Measurements from ENCODE around the gene ABRAXAS1.
A peak's percentile ranks its signal among the peaks of the same experiment; 100 is the strongest.
"Not testable (repeated sequence)": the region's sequence is repeated elsewhere in the genome, so short reads cannot be mapped to it uniquely, and the experiment has no call there.

ABRAXAS1 gene

DNA sequence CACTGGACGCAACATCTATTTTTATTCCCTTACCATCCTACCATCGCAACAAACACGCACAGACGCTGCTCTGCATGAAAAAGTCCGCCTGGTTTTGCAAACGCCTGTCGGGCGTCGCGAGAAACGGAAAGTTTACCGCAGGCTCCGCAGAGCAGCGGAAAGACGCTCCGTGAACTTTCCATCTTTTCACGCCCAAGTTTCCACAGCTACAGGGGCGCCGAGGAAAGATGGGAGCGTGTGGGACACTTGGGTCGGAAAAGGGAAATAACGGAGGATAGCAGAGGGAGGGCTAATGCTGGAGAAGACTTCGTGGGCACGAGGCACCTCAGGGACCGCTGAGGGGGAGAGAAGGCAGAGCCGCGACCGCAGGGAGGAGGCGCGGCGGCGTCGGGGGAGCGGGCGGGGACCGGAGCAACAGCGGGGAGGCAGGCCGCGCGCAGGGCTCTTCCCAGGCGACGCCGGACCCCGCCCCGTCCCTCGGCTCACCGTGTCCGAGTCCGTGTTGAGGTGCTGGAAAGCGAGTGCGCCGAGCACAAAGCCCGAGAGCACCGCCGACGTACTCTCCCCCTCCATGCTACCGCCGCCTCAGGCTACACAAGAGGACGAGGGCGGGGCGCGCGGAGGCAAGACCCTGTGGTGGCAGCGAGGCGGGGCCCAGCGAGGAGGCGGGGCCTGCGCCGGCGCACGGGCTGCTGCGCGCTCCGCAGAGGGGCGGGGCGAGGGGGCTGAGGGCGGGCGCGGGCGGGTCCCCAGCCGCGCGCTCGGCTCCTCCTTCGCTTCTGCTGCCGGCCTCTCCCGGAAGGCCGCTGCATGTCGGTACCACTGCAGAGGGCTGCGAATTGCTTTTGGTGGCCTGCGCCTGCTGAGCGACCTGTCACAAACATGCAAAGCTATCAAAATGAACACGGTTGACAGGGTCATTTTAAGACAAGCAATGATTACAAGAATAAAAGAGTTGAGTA is at the start of gene ABRAXAS1:
Gene ABRAXAS1 (minus strand): TSS at position 601 of the 962 bp plus-strand sequence. CDS start 28 bp downstream, at position 573.
- DNase-seq: peak; percentile 93

DNA sequence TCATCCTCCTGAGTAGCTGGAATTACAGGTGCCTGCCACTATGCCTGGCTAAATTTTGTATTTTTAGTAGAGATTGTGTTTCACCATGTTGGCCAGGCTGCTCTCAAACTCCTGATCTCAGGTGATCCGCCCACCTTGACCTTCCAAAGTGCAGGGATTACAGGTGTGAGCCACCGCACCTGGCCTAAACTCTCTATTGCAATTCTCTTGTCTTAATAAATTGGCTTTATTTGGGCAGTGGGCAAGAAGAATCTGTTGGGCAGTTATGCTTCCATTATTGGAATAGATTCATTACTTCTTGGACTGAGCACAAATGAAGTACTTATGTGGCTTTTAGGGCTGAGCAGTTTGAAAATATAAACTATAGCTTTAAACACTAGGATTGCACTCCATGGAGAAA is 42.8 kb upstream of the ABRAXAS1 start:
- no peak for DNase-seq

DNA sequence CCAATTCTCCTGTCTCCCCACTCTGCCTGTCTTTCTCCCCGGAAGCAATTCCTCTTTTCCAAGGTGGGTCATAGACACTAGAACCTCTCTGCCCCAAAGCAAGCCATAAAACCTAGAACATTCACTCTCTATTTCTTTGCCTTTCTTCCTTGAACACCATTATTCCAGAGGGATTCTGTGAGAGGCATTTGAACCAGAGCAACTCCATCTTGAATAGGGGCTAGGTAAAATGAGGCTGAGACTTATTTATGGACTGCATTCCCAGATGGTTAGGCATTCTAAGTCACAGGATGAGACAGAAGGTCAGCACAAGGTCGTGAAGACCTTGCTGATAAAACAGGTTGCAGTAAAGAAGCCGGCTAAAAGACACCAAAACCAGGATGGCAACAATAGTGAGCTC is 37.3 kb upstream of the ABRAXAS1 start:
- no peak for DNase-seq

DNA sequence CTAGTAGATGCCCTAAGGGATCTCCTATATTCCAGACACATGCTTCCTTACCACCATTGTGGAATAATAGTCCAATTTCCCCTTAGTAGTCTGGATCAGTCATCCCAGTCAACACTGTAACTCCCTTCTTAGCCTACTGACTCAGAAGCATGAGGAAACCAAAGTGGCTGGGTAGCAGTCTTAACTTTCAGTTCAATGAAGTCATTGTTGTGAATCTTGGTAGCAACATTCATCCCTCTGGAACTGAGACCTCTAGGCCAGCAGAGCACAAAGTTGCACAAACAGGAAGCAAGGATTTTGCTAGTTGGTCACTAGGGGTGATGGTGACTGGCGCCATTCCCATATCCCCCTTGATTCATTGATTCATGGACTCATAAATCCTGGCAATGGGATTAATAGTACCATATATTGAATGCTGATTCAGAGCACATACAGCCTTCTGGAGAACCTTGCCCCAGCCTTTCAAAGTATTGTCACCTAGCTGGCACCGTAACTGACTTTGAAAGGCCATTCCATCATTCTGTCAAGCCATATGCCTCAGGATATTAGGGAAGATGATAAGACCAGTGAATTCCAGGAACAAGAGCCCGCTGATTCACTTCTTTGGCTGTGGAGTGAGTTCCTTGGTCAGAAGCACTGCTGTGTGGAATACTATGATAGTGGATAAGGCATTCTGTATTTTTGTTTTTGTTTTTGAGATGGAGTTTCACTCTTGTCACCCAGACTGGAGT is 31.3 kb upstream of the ABRAXAS1 start:
- DNase-seq: no peak

DNA sequence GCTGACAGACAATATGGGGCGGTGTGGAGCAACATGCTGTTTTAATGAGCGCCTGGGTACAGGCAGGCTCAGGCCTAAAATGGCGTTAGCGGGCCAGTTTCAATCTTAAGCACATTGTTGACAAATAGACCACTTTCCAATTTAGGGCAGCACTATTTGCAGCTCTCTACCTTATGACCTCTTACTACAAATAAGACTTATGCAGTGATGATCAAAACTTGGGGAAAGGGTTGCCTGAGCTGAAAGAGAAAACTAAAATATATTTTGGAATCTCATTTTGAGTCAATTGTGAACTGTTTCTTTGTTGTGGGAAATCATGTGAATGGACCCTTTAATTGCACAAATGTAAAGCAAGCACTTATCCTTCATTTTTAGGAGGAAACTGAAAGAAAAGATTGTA is 25.5 kb upstream of the ABRAXAS1 start:
- no peak for DNase-seq

DNA sequence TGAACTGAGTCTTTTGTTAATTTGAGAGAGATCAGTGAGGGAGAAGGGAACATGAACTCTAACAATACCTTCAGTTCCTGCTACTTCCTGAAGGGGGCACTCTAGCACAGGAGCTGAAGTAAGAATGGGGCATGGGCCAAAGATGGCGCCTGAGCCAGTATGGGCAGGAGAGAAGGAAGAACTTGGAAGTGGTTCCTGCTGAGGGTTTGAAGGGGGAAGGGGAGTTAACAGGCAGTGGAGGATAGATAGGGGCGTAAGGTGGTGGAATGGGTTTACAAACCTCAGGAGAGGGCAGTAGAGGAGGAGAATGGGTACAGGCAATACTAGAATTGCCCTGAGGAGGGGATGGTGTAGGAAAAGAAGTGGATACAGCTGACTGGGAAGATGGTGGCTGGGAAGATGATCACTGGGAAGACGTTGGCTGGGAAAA is 24.3 kb upstream of the ABRAXAS1 start:
- peak; percentile 77 for DNase-seq

DNA sequence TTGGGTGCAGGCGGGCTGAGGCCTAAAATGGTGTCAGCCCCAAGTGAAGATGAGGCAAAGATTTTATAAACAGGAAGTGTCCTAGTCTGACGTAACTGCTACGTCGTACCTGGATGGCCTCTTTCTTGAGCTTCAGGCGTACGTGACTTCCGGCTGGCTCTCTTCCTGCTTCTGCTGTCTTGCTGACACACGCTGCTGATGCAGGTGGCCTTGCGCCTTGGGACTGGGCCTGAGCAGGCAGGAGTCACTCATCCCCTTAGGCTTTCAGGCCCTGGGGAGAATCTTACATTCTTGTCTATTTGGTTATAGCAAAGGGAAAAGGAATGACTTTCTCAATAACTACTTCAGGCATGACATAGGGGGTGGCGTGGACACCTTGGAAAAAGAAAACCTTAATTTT is 20.1 kb upstream of the ABRAXAS1 start:
- DNase-seq: no peak

DNA sequence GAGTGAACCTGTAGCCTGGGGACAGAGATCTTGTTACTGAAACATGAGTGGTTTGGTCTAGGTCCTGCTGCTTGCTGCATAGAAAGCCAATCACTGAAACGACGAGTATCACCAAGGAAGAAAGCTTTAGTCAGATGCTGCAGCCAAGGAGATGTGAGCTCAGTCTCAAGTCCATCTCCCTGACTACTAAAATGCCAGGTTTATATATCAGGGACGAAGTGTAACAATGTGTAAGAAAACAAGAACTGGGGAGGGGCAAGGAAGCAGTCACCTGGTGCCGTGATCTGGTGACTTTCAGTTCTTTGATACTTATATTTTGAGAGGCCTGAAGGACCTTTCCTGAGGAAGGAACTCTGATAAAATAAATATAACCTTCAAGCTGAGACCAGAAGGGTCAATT is 19.6 kb upstream of the ABRAXAS1 start:
- no peak for DNase-seq

DNA sequence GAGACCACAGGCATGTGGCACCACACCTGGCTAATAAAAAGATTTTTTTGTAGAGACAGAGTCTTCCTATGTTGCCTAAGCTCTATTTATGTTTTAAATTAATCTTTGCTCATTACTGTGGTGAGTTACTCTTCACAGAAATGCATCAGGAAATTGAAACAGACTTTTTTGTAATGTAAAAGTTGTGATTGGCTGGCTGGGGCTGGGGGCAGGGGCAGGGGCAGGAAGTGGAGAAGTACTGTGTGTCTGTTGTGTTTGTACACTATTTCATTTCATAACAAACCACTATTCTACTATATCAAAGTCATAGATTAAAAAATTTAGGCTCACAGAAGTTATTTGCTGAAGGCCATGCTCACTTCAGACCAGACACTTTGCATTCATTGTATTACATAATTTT is 19.1 kb upstream of the ABRAXAS1 start:
- no peak for DNase-seq

DNA sequence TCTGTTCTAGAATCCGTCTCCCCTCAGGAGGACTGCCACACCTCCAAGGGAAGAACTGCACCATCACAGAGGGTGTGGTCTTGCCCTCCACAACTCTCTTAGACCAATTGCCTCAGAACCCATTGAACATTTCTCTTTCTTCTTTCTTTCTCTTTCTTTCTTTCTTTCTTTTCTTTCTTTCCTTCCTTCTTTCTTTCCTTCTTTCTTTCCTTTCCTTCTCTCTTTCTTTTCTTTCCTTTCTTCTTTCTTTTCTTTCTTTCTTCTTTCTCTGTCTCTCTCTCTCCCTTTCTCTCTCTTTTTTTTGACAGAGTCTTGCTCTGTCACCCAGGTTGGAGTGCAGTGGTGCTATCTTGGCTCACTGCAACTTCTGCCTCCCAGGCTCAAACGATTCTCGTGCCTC is 16.8 kb upstream of the ABRAXAS1 start:
- not testable (repeated sequence) for DNase-seq

DNA sequence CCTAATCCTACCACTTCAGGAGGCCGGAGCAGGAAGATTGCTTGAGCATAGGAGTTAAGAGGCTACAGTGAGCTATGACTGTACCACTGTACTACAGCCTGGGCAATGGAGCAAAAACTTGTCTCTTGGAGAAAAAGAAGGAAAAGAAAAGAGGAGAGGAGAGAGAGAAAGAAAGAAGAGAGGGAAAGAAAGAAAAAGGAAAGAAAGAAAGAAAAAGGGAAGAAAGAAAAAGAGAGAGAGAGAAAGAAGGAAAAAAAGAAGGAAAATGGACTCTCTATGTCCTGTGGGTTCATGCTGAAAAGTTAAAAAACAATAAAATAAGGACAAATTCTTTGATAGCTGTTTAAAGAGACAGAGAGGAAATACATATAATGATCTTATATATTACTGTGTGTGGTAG is 13.3 kb upstream of the ABRAXAS1 start:
- DNase-seq: no peak

DNA sequence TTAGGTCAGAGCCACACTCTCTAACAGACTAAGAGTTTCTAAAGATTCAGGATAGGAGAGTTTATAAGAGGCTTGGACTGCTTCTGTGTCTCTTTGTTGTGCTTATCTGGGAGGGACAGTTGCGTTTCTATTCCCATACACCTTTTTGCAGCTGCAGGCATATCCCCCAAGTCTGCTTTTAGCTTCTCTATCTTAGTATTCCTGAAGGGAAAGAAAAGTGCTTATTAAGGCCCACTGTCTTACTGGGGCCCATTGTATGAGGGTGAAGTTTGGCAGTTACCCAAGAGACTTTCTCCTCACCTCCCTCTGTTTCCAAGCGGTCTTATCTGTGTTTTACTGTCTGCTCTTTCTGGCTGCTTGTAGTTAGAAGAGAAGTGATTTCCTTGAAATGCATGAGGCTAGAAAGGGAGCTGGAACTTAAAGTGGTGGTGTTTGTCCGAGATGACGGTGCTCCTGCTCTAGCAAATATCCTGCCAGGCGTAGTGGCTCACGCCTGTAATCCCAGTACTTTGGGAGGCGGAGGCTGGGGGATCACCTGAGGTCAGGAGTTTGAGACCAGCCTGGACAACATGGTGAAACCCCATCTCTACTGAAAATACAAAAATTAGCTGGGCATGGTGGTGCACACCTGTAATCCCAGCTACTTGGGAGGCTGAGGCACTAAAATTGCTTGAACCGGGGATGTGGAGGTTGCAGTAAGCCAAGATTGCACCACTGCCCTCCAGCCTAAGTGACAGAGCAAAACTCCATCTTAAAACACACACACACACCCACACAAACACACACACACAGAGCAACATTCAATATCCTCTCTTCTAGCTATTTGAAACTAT is 11.4 kb upstream of the ABRAXAS1 start:
- not testable (repeated sequence) for DNase-seq

DNA sequence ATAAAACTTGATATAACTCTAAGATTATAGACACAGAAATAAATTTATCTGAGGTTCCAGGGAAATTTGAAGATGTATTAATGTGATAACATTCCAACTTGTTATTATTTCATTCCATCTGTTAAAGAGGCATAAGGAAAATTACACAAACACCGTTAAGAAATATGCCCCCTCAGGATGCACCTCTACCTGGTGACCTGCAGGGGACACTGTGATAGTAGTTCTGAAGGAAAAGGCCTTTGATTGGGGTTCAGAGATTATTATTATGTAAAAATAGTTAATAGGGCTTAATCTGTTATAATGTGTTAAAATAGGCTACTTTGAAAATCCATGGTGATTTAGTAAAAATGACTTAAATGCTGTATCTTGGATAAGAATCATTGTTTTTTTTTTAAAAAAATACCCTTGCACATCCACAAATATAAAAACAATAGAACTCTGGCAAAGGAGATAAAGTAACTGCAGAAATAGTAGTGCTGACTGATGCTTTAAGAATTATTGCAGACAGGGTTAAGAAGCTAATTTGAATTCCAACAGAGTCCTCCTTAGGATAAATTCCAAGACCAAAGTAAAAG is 6.1 kb upstream of the ABRAXAS1 start:
- no peak for DNase-seq

DNA sequence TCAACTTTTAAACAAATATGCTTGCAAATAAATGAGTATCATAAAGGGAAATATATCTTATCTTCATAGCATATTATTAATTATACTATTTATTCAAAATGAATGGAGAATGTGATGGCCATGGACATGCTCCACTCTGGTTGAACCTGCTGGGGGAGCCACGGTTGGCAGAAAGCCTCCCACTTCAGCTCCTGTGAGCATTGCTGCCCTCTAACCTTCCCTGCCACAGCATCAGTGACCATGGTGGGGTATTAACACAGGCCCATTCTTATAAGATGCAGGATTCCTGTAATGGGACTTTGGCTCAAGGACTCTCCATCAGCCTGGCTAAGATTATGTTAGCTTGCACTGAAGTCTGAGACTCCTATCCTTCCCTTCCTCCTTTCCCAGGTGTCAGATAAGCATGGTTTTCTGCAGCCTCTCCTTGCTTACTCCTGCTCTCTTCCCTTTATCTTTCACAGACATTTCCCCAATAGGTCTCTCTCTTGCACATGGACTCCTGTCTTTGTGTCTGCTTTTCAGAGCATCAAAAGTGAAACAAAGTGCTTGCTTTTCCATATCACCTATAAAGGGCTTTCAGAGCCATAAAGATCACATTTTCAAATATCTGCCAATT is 4.9 kb upstream of the ABRAXAS1 start:
- no peak for DNase-seq

DNA sequence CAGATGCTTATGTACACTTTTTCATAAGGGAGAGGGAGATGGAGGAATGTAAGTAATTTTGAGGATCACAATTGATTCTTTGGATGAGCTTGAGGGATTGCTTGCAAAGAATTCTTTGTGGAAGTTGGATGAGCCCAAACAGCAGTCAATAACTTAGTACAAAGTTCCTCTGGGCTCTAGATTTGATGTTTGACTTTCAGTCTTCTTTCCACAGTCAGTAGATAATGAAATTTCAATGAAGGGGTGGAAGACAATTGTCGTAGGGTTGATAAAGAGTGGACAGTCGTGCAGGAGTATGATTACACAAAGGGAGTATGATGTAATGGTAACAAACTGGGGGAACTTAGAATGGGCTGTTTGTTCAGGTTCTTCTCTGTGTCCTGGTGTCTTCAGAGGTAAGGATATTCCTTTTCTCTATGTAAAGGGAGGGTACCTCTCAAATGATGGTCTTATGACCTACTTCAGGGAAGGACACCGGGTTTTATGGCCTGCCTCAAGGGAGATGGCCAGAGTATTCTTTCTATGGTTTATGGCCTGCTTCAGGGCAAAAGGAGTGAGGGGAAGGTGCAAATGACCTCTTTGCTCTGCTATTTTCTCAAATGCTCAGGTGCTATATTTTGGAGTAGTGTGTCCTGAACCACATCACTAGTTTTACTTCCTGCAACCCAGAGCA is 1.7 kb upstream of the ABRAXAS1 start:
- no peak for DNase-seq

DNA sequence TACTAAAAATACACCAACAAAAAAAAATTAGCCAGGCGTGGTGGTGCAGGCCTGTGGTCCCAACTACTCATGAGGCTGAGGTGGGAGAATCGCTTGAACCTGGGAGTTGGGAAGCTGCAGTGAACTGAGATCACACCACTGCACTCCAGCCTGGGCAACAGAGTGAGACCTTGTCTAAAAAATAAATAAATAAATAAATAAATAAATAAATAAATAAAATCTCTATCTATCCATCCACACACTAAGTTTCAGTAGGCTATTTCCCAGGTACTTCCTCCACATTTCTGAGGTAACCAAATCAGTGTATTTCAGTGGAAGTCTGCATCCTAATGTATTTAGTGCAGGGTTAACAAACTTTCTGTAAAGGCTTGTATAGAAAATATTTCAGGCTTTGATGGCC is 10.9 kb downstream of the ABRAXAS1 start:
- no peak for DNase-seq

DNA sequence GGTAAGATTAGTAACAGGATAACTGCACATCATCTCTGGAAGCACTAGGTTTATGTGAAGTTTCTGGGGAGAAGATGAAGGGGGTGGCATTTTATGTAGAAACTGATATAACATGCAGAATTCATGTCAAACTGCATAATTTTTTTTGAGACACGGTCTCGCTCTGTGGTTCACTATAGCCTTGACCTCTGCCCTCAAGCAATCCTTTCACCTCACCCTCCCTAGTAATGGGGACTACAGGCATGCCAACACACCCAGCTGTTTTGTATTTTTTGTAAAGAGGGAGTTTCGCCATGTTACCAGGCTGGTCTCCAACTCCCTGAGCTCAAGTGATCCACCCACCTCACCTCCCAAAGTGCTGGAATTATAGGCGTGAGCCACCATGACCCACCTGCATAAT is 11.5 kb downstream of the ABRAXAS1 start:
- DNase-seq: no peak

DNA sequence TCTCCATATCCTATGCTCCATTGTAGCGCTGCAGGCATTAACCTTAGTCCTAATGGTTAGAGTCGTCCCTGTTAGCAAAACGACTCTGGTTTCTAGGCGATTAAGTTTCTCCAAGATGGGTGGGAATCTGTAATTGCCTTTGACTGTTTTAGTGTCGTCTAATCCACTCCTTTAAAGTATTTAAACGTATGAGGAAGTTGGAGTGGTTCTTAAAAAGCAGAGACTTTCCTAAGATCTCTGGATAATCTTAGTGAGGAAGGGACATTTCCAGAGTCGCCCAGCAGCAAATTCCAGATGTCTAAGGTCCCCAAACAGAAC is 28.8 kb downstream of the ABRAXAS1 start:
- DNase-seq: no peak

DNA sequence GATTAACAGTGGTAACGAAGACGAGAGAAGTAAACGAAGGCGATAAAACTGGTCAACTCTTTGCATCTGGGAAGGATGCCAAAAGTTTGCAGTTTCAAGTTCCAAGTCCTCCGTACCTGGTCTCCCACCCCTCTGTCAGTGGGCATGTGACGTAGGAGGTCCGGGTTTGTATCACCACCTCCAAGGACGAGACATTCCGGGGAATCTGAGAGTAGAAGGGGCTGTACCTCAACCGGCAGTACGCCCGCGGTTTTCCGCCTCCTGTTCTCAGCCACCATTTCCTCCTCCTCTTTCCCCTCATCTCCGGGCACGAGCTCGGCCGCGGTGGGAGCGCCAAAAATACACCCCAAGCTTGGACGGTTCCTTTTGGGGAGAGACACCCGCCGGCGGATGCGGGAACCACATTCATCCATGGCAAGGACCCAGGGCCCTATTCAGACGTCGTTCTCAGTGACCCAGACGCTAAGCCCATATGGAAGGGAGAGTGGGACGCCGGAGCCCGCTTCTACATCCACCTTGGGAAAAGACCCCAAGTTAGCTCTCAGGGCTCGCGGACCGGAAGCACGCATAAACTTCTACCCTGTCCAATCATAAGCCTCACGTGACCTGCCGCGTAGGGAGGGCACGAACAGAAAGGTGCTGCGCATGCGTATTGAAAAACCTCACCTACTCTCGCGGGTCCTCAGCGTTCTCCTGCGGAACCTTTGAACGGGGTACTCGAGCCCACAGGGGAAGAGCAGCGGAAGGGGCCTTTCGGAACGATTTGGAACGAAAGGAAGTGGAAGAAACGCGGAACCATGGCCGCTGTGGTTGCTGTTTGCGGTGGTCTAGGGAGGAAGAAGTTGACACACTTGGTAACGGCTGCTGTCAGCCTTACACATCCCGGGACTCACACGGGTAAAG is 29.4 kb downstream of the ABRAXAS1 start, which contains the start of the genes HELQ and MRPS18C:
Gene HELQ (minus strand): TSS at position 543 of the 903 bp plus-strand sequence. CDS start 130 bp downstream, at position 413.
Gene MRPS18C (plus strand): TSS at position 778 of the 903 bp plus-strand sequence. CDS start 20 bp downstream, at position 798.
- peak; percentile 95 for DNase-seq

DNA sequence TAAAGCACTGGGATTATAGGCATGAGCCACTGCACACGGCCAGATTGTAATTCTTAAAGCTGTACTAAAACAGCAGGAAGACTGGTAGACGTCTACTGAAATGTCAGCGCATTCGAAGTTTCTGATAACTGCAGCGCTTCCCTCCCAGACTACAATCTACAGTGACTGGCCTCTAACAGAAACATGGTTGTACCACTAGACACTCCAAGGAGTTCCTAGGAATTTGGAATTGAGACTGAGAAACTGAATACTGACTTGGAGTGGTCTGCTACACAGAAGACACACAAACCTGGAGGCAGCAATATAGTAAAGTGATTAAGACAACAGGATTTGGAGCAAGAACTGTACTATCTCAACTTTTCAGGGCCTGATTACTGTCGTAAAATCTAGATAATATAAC is 30.2 kb downstream of the ABRAXAS1 start:
- no peak for DNase-seq
